Measurements from ENCODE around the gene AQP12A.

DNA sequence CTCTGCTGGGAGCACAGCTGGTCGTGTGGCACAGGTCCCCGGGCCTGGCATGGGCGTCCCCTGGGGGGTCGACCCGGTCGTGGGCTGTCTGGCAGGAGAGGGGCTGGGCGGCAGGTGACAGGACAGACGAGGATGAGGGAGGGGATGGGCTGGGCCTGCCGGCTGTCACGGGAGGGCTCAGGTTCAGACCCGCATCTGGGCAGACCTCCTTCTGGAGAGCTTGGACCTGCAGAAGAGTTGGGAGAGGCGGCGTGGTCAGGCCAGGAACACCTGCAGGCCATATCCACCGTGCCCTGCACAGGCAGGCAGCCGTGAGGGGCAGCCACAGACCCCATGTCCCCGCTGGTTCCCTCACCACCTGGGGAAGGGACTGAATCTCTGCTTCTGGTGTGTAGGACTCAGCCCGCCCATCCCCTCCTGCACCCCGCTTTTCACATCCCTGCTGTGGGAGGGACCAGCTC, 25.5 kb downstream of the AQP12A start:
- no peak for TF ChIP-seq POLR2A (IDR thresholded peaks at IDR 0.05)
- TF ChIP-seq, protein P1, sequence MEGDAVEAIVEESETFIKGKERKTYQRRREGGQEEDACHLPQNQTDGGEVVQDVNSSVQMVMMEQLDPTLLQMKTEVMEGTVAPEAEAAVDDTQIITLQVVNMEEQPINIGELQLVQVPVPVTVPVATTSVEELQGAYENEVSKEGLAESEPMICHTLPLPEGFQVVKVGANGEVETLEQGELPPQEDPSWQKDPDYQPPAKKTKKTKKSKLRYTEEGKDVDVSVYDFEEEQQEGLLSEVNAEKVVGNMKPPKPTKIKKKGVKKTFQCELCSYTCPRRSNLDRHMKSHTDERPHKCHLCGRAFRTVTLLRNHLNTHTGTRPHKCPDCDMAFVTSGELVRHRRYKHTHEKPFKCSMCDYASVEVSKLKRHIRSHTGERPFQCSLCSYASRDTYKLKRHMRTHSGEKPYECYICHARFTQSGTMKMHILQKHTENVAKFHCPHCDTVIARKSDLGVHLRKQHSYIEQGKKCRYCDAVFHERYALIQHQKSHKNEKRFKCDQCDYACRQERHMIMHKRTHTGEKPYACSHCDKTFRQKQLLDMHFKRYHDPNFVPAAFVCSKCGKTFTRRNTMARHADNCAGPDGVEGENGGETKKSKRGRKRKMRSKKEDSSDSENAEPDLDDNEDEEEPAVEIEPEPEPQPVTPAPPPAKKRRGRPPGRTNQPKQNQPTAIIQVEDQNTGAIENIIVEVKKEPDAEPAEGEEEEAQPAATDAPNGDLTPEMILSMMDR (IDR thresholded peaks at IDR 0.05) = no peak
